IPS-15b (cell line): ENCODE measurements around the gene CAMKK1.

Source experiments
- H3K27me3 ChIP-seq: one replicate; pipeline ENCODE4 v1.6.1; 2013; ENCODE audit warnings: low read length; ENCODE audit not compliant: control insufficient read depth, insufficient read depth
- H3K36me3 ChIP-seq: one replicate; pipeline ENCODE4 v1.6.1; 2013; ENCODE audit warnings: low read length; ENCODE audit not compliant: control insufficient read depth, insufficient read depth
- H3K4me1 ChIP-seq: one replicate; pipeline ENCODE4 v1.6.1; 2013; ENCODE audit warnings: mild to moderate bottlenecking, low read length; ENCODE audit not compliant: control insufficient read depth, insufficient read depth
- H3K4me3 ChIP-seq: one replicate; pipeline ENCODE4 v1.5.1; 2013; ENCODE audit warnings: low read depth, low read length
- H3K9ac ChIP-seq: one replicate; pipeline ENCODE4 v1.6.1; 2013; ENCODE audit warnings: low read depth, mild to moderate bottlenecking, low read length
- H3K9me3 ChIP-seq: one replicate; pipeline ENCODE4 v1.6.1; 2013; ENCODE audit warnings: mild to moderate bottlenecking, low read length; ENCODE audit not compliant: control insufficient read depth, insufficient read depth

CAMKK1 gene

GRCh38 chr17:3828151-3828851, 64.6 kb downstream of the CAMKK1 start:
- no peak overlapping the region for H3K4me3 ChIP-seq
- H3K9ac ChIP-seq: no peak overlapping the region
- no peaks in the 10 kb centered on the region for H3K27me3 ChIP-seq
- peaks cover 10% of the 10 kb centered on the region for H3K36me3 ChIP-seq
- no peaks in the 10 kb centered on the region for H3K4me1 ChIP-seq
- no peaks in the 10 kb centered on the region for H3K9me3 ChIP-seq

GRCh38 chr17:3827124-3827773, 65.6 kb downstream of the CAMKK1 start:
- peaks cover 10% of the 10 kb centered on the region for H3K36me3 ChIP-seq
- H3K9me3 ChIP-seq: no peaks in the 10 kb centered on the region
- no peaks in the 10 kb centered on the region for H3K4me1 ChIP-seq
- H3K4me3 ChIP-seq: no peak overlapping the region
- H3K9ac ChIP-seq: no peak overlapping the region
- H3K27me3 ChIP-seq: no peaks in the 10 kb centered on the region

- Histone ChIP-seq H3K4me1 (no peaks in the 10 kb centered on the region), H3K9me3 (no peaks in the 10 kb centered on the region), H3K36me3 (peaks cover 11% of the 10 kb centered on the region), H3K9ac (no peak overlapping the region), H3K27me3 (no peaks in the 10 kb centered on the region), H3K4me3 (no peak overlapping the region)
Measured at GRCh38 chr17:3826191-3826590, 66.7 kb downstream of the CAMKK1 start.

GRCh38 chr17:3821101-3821500, 71.8 kb downstream of the CAMKK1 start:
- no peak overlapping the region for H3K9ac ChIP-seq
- H3K4me3 ChIP-seq: no peak overlapping the region
- H3K4me1 ChIP-seq: no peaks in the 10 kb centered on the region
- H3K36me3 ChIP-seq: peaks cover 24% of the 10 kb centered on the region
- no peaks in the 10 kb centered on the region for H3K27me3 ChIP-seq
- H3K9me3 ChIP-seq: no peaks in the 10 kb centered on the region

GRCh38 chr17:3818786-3819185, 74.1 kb downstream of the CAMKK1 start:
- Histone ChIP-seq H3K36me3 (peaks cover 35% of the 10 kb centered on the region), H3K9me3 (no peaks in the 10 kb centered on the region), H3K9ac (no peak overlapping the region), H3K4me1 (no peaks in the 10 kb centered on the region), H3K27me3 (no peaks in the 10 kb centered on the region), H3K4me3 (no peak overlapping the region)

GRCh38 chr17:3817851-3818605, 74.8 kb downstream of the CAMKK1 start:
- Histone ChIP-seq H3K9ac (no peak overlapping the region), H3K27me3 (no peaks in the 10 kb centered on the region), H3K4me1 (no peaks in the 10 kb centered on the region), H3K9me3 (no peaks in the 10 kb centered on the region), H3K36me3 (peaks cover 36% of the 10 kb centered on the region), H3K4me3 (no peak overlapping the region)

- Histone ChIP-seq H3K4me3 (no peak overlapping the region), H3K36me3 (peaks cover 40% of the 10 kb centered on the region), H3K9ac (no peak overlapping the region), H3K9me3 (no peaks in the 10 kb centered on the region), H3K27me3 (no peaks in the 10 kb centered on the region), H3K4me1 (no peaks in the 10 kb centered on the region)
Measured at GRCh38 chr17:3815925-3816324, 76.9 kb downstream of the CAMKK1 start.

GRCh38 chr17:3815122-3815521, 77.7 kb downstream of the CAMKK1 start:
- no peaks in the 10 kb centered on the region for H3K27me3 ChIP-seq
- no peak overlapping the region for H3K4me3 ChIP-seq
- peaks cover 44% of the 10 kb centered on the region for H3K36me3 ChIP-seq
- H3K9ac ChIP-seq: no peak overlapping the region
- no peaks in the 10 kb centered on the region for H3K9me3 ChIP-seq
- no peaks in the 10 kb centered on the region for H3K4me1 ChIP-seq

- H3K27me3 ChIP-seq: no peaks in the 10 kb centered on the region
- H3K9ac ChIP-seq: no peak overlapping the region
- H3K36me3 ChIP-seq: peaks cover 47% of the 10 kb centered on the region
- no peaks in the 10 kb centered on the region for H3K4me1 ChIP-seq
- H3K4me3 ChIP-seq: no peak overlapping the region
- no peaks in the 10 kb centered on the region for H3K9me3 ChIP-seq
Measured at GRCh38 chr17:3814361-3814760, 78.5 kb downstream of the CAMKK1 start.

- H3K9me3 ChIP-seq: no peaks in the 10 kb centered on the region
- H3K9ac ChIP-seq: no peak overlapping the region
- peaks cover 40% of the 10 kb centered on the region for H3K36me3 ChIP-seq
- H3K4me1 ChIP-seq: no peaks in the 10 kb centered on the region
- H3K27me3 ChIP-seq: no peaks in the 10 kb centered on the region
- H3K4me3 ChIP-seq: no peak overlapping the region
Measured at GRCh38 chr17:3813171-3813570, 79.7 kb downstream of the CAMKK1 start.

- H3K4me3 ChIP-seq: no peak overlapping the region
- H3K9me3 ChIP-seq: no peaks in the 10 kb centered on the region
- peaks cover 40% of the 10 kb centered on the region for H3K36me3 ChIP-seq
- no peaks in the 10 kb centered on the region for H3K27me3 ChIP-seq
- no peak overlapping the region for H3K9ac ChIP-seq
- H3K4me1 ChIP-seq: no peaks in the 10 kb centered on the region
Measured at GRCh38 chr17:3812771-3813170, 80.1 kb downstream of the CAMKK1 start.

GRCh38 chr17:3812284-3812683, 80.6 kb downstream of the CAMKK1 start:
- no peak overlapping the region for H3K4me3 ChIP-seq
- H3K27me3 ChIP-seq: no peaks in the 10 kb centered on the region
- H3K9me3 ChIP-seq: no peaks in the 10 kb centered on the region
- H3K4me1 ChIP-seq: no peaks in the 10 kb centered on the region
- H3K9ac ChIP-seq: no peak overlapping the region
- H3K36me3 ChIP-seq: peaks cover 44% of the 10 kb centered on the region
